Measurements from ENCODE around the gene MCF2L.

Gene MCF2L

DNA sequence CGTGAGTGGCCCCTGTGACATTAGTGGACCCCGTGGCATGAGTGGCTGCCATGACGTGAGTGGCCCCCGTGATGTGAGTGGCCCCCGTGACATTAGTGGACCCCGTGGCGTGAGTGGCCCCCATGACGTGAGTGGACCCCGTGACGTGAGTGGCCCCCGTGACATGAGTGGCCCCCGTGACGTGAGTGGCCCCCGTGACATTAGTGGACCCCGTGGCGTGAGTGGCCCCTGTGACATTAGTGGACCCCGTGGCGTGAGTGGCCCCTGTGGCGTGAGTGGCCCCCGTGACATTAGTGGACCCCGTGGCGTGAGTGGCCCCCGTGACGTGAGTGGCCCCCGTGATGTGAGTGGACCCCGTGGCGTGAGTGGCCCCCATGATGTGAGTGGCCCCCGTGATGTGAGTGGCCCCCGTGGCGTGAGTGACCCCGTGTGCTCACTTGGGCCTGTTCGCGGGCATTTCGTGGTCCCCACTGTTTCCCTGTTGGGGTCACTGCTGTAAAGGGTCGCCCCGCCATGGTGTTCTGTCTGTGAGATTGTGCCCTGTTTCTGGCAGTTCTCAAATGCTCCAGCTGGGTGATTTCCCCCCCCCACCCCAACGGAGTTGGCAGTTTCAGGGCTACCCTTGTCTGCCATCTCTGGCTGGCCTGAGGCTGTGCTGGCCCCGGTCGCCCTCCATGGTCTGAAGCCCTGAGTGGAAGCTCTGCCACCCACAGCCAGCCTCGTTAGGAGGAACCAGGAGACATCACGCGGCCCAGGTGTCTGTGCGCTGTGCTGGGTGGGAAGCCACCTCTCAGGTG, 64.2 kb downstream of the MCF2L start:
- no peak for DNase-seq (ENCODE audit: low spot score)

GRCh38 chr13:113034451-113035212, 65.6 kb downstream of the MCF2L start:
- no peak for DNase-seq (ENCODE audit: low spot score)

DNA sequence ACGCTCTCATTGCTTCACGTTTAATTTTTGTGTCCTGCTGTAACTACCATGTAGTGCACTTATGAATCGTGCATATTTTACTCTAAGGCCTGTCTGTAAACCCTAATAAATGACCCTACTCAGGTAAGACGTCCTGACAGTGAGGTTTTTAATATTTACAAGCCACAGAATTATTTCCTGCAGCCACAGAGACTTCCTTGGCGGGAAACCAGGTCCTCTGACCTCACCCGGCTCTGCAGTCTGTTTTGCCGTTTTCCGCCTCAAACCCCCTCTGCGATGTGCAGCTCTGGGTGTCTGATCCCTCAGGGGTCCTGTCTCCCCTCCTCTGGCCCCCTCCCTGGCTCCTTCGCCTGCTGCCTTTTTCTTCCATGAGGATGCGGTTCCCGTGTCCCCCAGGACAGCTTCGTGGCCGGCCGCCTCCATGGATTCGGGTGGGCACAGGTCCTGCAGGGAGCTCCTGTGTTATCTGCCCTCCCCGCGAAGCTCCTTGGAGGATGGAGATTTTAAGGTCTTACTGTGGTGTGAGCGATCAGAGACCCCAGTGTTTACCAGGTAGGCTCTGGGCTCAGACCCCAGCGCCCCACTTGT, 66.3 kb downstream of the MCF2L start:
- DNase-seq (ENCODE audit: low spot score) = no peak

DNA sequence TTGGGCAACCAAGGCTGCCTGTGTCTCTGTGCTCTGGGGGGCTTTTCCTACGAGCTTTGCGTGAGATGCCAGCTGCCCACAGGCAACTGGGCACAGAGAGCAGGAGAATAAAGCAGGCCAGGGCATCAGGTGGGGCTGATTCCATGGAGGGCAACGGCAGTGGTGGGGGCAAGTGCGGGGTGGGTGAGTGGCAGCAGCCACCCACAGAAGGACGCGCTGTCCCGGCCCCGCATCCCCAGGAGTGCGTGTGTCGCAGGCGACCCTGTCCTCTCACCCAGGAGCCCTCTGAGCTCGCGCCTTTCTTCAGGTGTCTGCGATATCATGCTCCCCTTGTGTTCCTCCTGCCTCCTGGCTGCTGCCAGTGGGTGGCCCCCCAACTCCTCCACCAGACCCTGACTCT, 67.4 kb downstream of the MCF2L start:
- no peak for DNase-seq (ENCODE audit: low spot score)

GRCh38 chr13:113040031-113040430, 71.0 kb downstream of the MCF2L start:
- DNase-seq (ENCODE audit: low spot score) = no peak

GRCh38 chr13:113040597-113041292, 71.7 kb downstream of the MCF2L start:
- no peak for DNase-seq (ENCODE audit: low spot score)

- DNase-seq (ENCODE audit: low spot score) = no peak
Observed at GRCh38 chr13:113041293-113041690, 72.3 kb downstream of the MCF2L start.

GRCh38 chr13:113041896-113042295, 72.9 kb downstream of the MCF2L start:
- no peak for DNase-seq (ENCODE audit: low spot score)

DNA sequence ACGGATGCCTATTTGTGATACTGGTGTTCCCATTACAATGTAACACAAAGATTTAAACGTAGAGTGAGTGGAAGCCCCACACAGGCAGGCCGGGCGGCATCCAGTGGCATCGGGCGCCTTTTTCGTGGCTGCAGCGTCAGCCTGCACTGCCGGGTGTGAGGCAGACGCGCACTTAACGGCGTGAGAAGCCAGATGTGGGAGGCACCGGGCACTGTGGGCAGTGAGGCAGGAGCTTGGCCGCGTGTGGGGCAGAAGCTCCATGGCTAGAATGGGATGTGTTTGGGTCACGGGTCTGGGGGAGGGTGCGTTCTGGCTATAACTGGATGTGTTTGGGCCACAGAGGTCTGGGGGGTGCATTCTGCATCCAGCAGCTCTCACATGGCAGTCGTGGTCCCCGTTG, 73.4 kb downstream of the MCF2L start:
- DNase-seq (ENCODE audit: low spot score) = no peak

DNA sequence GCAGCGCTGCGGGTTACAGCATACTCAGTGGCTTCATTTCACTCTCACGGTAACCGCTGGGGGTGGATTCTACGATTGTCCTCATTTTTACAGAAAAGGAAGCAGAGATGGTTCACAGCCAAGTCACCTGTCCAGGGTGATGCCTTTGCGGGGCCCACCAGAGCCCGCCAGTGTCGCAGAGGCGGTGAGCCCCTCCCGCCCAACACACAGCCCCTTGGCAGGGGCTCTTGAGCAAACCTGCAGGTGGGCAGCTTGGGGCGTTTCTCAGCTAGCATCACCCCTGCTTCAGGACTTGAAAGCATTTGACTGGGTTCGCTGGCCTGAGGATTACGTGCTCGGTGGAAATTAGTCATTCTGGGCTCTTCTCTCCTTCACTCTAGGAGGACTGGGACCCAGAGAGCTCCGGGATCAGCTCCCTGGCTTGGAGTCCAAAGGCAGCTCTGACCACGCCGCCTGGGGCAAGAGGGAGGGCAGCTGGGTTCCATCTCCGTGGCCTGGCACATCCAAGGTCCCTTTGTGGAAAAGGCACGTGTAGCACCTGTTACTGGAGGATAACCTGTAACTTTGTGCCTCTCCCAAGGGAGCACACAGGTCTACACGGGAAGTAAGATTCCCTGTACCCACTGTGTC, 74.1 kb downstream of the MCF2L start:
- no peak for DNase-seq (ENCODE audit: low spot score)

GRCh38 chr13:113043931-113044330, 74.9 kb downstream of the MCF2L start:
- no peak for DNase-seq (ENCODE audit: low spot score)

DNA sequence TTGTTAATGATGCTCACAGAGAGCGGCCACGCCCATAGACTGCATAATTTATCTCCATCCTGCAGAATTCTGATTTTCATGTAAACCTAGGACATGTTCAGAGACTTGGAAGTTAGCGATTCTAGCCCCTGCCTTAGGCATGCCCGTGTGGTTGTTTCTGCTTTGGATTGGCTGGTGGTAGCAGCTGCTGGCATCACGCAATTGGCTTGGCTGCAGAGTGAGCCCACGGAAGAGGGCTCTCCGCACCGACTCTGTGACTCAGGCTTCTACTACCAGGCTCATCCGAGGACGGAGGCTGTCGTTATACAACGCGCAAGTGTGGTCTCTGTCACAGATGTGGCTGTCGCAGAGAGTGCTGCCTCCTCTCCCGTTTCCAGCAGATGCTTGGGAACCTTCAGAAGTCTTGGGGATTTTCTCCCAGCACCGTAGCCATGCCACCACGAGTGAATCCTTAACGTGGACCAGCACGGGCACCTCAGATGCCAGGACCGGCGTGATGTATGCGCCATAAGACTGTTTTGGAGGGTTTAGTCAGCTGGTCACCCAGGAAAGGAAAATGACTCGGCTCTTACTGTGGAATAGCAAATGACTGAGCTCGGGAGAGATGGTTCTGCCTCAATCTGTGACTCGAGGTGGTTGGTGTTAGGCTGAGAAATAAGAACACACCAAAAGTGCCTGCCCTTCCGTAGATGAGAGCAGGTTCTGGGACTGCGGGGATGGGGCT, 75.5 kb downstream of the MCF2L start:
- no peak for DNase-seq (ENCODE audit: low spot score)

DNA sequence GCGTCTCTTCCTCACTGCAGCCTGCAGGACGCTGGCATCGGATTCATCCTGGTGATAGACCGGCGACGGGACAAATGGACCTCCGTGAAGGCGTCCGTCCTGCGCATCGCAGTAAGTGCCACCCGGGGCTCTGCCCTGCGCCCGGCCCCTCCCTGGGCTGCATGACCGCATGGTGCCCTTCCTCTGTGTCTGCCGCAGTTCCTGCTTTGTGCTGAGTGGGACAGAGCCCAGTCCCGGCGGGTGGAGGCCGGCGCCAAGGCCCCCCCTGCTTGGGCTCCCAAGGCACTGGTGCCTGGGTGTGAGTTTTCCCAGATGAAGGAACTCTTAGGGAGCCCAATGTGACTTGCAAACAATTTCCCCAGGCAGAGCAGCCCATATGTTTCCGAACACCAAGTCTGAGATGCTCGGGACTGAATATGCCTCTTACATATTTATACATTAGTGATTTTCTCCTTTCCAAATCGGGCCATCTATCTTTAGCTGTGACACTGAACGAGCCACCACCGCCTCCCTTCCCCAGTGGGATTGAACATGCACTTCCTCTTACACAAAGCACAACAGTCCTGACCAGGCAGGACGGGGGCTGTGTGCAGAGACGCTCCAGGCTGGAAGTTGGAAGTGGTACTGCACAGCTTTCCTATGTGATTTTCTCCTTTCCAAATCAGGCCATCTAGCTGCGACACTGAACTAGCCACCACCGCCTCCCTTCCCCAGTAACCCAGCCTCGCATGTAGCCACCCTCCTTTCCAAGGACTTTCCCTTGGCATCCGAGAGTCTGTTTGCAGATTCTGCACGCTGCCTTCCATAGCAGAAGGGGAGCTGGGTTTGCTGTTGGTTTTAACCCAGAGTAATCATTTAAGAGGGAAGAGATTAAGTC, 76.5 kb downstream of the MCF2L start:
- DNase-seq (ENCODE audit: low spot score) = no peak

GRCh38 chr13:113046128-113046882, 77.3 kb downstream of the MCF2L start:
- DNase-seq (ENCODE audit: low spot score) = no peak

GRCh38 chr13:113046883-113047244, 77.8 kb downstream of the MCF2L start:
- DNase-seq (ENCODE audit: low spot score) = peak; percentile 3

GRCh38 chr13:113047587-113047986, 78.6 kb downstream of the MCF2L start:
- DNase-seq (ENCODE audit: low spot score) = no peak

DNA sequence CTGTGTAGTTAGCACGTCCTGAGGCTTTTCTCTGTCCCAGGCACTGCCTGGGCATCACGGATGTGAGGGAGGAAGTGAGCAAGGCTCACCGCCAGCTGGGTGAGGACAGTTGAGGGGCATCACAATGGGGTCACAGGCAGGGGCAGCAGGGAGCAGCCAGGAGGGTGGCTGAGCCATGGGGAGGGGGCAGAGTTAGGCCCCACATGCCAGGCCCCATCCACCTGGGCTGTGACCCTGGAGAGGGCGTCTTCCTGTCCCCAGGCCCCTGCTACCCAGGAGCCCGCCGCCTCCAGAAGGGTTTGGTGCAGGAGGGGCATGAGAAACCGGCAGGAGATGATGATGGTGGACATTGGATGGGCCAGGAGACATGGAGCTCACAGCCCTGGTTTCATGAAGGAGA, 79.8 kb downstream of the MCF2L start:
- DNase-seq (ENCODE audit: low spot score) = no peak

DNA sequence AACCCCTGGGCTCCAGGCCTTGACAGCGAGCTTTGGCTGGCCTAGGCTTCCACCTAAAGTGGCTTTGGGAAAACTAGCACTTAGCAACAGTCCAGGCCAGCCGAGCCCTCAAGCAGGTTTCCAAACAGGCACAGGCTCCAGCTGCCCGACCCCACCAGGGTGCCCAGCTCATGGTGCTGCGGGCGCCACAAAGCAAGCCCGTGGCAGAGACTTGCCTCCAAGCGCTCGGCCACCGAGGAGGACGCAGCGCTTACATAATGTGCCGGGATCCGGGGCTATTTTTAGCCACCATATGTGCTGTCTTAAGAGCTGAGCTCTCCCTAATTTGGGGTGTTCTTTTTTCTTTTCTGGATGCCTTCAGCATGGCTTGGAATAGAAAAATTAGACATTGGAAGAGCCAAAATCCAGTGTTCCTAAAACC, 80.5 kb downstream of the MCF2L start:
- DNase-seq (ENCODE audit: low spot score) = no peak

- DNase-seq (ENCODE audit: low spot score) = no peak
Observed at GRCh38 chr13:113049981-113050380, 81.0 kb downstream of the MCF2L start.

All from hematopoietic multipotent progenitor cell treated with erythropoietin and hydrocortisone succinate and interleukin-3 and kit ligand, for 15 days (in vitro differentiated cells).